GM21423 (cell line): ENCODE results near the gene GATB.
A peak's percentile ranks its signal among the peaks of the same experiment; 100 is the strongest.

Experiments
- ATAC-seq: cut with Tn5 transposase; IDR thresholded peaks from one replicate; pipeline ENCODE4 v1.9.1; 2021; ENCODE audit warnings: mild to moderate bottlenecking, moderate library complexity; ENCODE audit not compliant: unreplicated experiment

Gene GATB, protein sequence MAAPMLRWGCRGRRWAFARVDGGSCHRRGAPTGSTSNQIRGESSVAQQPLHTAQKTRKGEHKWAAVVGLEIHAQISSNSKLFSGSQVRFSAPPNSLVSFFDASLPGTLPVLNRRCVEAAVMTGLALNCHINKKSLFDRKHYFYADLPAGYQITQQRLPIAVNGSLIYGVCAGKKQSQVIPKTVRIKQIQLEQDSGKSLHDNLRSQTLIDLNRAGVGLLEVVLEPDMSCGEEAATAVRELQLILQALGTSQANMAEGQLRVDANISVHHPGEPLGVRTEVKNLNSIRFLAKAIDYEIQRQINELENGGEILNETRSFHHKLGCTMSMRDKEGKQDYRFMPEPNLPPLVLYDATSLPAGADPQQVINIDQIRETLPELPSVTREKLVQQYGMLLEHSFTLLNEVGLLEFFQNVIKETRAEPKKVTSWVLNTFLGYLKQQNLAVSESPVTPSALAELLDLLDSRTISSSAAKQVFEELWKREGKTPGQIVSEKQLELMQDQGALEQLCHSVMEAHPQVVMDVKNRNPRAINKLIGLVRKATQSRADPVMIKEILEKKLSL

DNA sequence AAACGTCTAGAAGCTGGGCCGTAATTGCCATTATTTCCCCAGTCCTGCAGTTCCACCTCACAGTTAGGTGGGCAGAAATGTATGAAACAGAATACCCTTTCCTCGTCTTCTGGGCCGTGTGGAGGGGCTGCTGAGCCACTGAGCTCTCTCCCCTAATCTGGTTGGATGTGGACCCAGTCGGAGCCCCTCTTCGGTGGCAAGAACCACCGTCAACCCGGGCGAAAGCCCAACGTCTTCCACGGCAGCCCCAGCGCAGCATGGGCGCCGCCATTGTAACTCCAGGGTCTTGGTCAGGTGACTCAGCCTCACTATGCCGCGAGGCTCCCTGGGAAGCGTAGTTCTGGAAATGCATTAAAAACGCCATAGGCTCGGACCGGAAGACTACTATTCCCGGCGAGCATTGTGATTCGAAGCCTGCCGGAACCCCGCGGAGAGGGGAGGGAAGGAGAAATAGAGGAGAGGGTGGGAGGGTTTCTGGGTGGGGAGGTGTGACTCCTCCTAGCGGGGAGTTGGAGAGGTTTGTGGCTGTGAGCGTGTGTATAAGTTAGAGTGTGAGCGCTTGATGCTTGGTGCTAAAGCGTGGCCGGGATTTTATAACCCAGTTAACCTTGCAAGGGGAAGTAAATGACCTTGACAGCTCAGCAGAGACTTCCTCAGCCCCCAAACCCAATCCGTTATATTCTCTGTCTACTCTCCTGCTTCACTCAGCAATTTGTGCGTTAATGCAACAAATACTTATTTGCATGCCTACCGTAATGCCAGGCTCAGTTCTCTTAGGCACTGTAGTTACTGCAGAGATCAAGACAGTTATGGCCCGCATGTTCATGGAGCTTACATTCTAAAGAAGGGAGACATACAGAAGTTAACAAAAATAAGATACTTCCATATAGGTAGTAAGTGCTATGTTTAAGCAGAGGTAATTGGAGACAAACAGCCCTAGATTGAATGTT is at the start of gene GATB:
Gene GATB, minus strand, starts transcription at position 296 of the 950 bp plus-strand sequence. Its CDS starts 25 bp downstream, at position 271.
- ATAC-seq, result peak; percentile 100

DNA sequence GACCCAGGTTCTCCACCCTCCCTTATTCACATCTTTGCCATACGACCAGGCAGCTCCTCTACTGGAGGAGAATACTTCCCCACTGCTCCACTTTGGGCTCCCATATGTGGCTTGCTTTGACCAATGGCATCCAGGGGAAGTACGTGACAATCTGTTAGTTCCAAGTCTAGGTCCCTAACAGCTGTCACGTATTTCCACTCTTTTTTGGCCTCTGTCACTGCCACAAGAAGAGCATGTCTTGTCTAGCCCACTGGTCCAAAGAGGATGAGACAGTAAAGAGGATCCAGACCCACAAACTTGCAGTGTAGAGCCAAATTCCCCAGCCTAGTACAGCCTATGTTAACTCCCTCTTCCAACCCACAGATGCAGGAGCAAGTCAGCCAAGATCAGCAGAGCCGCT is 49.7 kb upstream of the GATB start:
- no peak for ATAC-seq

DNA sequence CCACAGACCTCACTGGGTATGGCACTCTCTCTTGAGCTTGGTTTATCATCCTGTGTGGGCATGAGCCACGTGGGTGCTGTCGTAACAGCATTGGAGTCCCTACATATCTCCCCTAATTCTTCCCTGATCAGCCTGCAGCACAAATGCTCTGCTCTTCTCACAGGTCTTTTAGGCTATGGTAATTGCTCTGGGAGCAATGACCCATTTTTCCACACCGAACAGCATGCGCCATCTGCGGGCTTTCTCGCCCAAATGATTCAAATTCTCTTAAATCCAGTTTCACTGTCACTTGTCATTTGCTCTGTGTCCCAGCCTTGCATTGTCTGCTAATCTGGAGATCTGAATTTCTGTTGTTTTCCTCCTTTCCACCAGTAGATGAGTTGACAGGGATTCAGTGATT is 48.9 kb upstream of the GATB start:
- ATAC-seq, result no peak

DNA sequence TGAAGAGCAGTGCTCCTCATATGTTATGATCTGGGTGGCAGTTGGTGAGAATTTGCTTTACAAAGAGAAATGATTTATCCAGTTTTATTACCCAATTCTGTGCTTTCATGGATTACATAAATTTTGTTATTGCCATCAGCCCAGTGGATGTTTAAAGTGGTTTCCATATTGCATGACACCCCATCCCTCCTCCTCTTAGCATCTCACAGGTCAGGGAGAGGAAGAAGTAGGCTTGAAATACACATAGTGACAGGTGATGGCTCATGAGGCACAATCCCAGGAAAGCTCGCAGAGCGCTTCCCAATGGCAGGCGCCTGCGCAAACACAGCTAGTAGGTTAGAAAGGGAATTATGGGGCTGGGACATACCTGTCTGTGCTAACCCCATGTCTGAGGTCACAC is 47.7 kb upstream of the GATB start:
- ATAC-seq, result no peak

DNA sequence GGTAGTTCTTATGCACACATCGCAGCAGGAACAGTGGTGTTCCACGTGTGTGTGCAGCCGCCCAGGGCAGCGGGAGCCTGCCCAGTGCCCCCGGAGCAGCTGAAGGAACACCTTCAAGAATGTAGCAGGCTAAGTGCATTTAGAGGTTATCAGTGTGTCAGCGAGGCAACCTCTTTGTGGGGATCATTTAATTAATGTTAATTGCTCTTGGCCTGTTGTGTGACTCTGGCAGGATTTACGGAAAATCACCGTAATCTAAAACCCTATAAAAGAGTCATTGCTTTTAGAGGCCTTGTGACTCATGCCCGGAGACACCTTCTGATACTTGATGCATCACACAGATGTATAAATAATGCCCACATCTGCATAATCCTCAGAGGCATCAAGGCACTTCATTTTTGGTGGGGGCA is 47.3 kb upstream of the GATB start:
- ATAC-seq, result no peak

DNA sequence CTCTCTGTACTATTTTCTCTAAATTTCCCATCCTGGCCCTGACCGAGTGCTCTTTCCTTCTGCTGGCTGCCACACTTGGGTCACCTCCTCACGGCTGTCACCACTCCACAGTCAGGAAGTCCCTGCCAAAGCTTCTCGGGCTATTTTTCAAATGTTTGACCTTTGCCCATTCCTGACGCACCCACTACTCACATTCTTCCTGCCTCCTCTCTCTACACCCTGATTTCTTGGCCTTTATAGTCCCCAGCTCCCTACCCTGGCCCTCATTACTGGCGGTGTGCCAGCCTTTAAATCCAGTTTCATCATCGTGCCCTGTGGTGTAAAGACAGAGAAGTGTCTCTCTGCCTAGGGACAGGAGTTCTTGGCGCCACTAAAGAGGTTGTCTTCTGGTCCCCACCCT is 46.4 kb upstream of the GATB start:
- ATAC-seq, result no peak

DNA sequence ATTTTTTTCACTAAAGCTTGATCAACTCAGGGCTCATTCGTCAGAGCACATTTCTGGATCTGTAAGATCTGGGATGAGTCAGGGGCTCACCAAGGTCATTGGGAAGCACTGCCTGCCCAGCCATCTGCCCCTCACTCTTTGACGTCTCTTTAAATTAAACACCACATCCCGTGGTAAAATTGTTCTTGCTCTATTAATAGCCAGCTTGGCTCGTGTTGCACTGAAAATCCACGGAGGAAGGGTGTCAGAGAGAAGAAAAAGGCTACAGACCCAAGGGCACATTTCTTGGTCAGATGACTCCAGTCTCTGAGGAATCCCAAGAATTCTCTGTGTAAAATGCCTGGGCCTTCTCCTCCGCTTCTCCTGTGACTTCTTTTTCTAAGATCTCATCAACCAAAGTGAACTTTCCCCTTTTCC is 45.7 kb upstream of the GATB start:
- no peak for ATAC-seq

DNA sequence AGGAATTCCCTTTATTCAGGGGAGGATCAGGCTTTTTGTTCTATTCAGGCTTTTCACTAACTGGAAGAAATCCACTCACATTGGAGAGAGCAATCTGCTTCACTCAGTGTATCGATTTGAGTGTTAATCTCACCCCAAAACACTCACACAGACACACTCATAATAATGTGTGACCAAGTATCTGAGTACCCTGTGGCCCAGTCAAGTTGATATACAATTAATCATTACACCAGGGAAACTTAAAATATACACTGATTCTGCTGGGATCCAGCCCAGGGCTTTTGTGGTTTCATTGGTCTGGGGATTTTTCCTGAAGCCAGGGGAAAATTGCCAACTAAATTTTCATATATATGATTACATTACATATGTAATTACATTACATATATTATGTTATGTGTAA is 44.0 kb upstream of the GATB start:
- ATAC-seq, result no peak

DNA sequence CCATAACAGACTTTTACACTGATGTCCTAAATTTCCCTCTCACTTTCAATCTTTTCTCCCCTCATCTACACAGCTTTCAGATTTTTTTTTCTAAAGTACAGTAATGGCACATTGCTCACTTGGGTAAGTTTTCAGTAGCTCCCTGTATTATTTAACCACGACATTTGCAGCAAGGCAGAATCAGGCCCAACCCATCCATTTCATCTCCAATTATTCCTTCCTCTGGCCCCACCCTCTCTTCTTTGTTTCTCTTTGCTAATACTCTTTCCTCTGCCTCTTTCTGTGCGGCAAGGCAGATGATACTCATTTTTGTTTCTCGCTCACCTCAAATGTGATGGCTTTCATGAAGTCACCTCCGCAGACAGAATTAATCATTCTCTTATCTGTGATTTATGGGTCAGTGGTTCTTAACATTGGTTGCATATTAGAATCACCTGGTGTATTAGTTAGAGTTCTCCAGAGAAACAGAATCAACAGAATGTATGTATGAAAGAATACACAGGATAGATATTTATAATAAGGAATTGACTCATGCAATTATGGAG is 43.4 kb upstream of the GATB start:
- no peak for ATAC-seq

DNA sequence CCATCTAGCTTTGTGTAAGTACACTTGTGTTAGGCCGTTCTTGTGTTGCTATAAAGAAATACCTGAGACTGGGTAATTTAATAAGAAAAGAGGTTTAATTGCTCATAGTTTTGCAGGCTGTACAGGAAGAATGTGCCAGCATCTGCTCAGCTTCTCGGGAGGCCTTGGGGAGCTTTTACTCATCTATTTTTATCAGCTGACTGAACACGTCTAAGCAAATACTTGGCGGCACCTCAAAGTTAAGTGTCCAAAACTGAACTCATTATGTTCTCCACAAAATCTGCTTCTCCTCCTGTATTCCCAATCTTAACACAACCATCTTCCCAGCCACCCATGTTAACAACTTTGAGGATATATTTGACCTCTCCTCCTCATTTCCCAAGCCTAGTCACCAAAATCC is 42.4 kb upstream of the GATB start:
- ATAC-seq, result no peak

DNA sequence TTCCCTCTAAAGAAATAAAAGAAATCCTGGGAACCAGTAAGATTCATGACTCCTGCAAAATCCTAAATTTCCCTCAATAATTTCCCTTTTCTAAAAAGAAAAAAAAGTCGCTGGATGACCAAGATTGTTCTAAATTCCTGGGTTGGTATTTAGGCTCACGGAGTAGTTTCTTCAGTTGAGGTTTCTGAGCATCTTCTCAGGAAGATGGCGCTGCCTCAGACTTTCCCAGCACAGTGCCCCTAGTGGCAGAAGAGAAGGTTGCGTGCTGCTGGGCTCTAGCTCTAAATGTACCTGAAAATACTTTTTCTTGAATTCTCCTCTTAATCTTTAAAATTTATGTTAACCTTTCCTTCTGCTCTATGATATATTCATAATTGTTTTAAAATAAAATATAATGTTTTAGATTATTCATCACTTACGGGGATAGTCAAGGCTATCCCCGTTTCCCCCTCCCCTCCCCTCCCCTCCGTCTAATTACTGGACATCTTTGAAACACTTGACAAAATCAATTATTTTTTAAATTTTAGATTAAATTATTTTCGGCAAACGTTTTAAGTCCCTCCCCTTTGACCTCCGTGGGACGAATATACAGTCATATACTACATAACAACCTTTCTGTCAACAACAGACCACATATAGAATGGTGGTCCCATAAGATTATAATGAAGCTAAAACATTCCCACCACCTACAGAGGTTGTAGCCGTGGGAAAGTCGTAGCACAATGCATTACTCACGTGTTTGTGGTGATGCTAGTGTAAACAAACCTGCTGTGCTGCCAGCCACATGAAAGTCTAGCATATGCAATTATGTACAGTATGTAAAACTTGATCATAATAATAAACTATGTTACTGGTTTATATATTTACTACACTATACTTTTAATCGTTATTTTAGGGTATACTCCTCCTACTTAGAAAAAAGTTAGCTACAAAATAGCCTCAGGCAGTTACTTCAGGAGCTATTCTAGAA is 41.0 kb upstream of the GATB start:
- no peak for ATAC-seq

DNA sequence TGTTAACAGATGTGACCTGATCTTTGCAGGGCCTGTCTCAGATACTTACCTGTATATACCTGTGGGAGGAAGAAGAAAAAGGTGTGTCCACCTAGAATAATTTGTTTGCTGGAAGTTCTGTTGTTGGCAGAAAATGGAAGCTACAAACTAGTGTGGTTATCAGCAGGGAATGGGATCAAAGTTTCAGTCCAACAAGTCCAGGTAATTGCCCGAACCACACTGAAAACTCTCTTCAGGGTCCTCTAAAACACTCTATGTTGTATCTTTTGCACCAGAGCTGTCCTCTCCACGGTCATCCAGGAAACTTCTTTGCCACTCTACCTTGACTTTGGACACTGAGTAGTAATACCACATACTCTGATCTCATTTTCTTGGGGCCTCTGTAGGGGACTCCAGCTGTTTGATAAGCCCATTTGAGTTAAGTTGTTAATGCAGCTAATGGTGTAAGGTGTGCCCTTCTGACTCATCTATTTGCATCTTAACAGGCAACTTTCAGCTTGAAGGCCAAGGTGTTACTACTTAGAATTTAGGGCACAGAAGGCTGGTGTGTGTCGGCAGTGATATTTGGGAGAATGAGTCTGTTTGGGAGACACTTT is 38.7 kb upstream of the GATB start:
- no peak for ATAC-seq

DNA sequence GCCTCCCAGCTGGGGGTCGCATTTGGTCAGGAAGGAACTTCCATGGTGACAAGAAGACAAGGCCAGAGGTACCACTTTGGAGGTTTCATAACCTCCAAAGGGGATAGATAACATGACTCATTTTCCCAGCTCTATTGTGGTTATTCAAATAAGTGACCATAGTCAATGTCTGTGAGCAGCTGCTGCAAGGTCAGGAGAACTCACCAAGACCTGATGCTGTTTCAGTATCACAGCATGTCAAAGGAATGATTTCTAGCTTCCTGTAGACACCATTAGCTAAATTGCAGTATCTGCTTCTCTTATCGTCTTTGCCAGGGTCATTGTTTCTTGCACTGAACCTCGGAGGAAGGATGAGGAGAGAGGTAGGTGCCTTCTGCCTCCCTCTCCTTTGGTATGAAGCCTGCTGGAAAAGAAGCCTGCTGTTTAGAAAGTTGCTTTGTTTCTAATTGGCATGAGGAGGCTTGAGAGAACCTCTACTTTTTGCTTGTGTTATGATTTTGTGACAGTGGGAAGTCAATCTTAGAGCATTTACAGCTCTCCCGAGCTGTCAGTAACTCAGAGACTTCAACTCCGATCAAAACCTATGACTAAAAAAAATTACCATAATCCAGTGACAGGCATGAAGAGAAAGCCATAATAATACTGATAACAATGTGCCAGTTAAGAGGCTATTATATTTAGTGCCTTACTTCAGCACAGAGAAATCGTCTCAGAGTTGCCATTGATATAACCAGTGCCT is 38.0 kb upstream of the GATB start:
- peak; percentile 77 for ATAC-seq

DNA sequence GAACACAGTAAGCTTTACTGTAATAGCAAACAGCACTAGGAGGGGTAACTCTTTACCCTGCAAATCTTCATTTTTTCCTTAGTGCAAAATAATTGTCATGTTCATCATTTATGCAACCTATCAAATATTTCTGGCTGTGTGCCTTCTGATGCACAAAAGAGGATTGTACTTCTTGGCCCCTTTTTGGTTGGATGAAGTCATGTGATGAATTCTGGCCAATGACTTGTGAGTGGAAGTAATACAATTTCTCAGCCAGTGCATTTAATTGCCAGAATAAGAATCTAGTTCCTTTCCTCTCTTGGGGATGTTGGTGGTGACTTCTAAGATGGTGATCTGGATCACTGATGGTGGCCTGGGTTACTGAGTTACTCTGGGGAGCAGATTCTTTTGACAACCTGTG is 37.0 kb upstream of the GATB start:
- no peak for ATAC-seq

DNA sequence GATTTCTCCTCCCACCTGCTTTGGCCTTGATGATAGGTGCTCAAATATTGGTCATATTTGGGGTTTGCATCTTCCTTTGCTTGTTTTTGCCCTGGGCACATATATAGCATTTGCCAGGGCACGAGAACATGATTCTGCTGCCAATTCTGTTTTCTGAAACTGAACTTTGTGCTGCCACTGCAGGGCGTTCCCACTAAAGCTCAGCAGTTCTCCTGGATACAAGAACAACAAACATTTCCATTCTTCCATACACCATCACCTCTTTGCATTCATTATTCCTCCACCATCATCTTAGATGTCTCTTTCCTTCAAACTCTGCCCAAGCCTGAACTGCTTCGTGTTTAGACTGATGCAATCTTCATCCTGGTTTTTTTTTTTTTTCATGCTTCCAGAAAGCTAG is 36.3 kb upstream of the GATB start:
- no peak for ATAC-seq

DNA sequence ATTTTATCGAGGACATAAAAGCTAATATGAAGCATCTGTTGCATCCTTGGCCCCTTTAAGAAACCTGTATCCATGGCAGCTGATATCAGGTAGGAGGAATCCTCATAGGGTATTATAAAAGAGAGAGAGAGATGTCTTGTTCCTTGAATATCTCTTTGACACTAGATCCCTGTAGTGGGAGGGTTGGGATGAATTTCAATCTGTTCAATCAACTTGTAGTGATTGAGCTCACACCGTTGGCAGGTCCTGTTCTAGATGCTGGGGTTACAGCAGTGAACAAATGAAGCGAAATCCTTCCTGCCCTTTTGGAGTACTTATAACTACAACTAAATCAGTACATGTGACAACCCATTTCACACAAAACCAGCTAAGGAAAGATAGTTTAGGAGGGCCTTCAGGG is 35.3 kb upstream of the GATB start:
- ATAC-seq, result no peak

DNA sequence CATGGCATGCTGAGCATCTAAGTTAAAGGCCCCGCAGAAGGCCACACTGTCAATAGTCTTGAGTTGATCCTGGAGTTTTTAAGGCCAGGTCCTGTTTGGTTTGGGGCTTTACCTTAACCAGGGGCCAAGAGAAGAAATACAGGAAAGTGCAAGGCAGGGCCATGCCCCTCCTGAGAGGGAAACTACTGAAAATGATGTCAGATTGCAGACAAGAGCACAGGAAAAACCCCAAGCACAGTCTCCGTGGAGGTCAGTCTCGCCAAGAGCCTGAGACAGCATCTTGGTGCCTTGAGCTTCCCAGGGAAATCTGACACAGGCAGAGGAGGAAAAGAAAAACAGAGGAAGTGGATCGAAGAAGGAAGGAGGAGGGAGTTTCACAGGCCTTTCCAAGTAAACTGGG is 32.2 kb upstream of the GATB start:
- ATAC-seq, result no peak

DNA sequence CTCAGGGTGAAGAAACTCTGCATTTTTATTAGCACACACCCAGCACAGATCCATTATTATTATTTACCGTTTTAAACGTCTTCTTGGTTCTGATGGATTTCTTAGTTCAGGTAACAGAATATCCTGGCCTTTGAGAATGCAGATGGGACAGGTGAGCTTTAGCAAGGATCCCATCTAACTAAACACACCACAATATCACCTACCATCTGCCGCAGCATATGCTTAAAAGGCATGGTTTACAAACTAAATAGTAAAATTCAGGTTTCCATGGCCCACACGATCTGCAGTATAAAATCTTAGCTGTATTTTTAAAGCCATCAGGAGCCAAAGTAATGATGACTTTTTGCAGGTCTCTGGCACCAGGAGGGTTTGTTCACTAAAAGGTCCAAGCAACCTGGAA is 31.7 kb upstream of the GATB start:
- no peak for ATAC-seq

DNA sequence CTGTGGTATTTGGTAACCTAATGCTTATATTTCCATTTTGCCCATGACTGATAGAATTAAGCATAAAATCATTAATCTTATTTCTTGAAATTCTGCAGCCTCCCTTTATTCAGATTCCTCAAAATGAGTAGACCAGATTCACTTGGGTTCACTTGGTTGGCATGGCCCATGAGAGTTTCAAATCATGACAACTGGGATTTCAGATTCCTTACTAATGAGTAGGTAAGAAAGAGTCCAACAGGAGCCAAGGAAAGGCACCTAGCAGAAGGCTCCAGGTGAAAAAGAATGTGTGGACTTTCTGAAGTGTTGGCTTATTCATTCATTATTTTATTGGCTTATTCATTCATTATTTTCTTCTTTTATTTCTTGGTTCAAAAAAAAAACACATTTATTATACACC is 27.2 kb upstream of the GATB start:
- no peak for ATAC-seq
